GM21723 (cell line): ENCODE measurements around the gene EEPD1.

Experiments used
- ATAC-seq: cut with Tn5 transposase; IDR thresholded peaks from one replicate; pipeline ENCODE4 v1.9.1; 2021; ENCODE audit warnings: mild to moderate bottlenecking, moderate library complexity; ENCODE audit not compliant: unreplicated experiment

Gene EEPD1

GRCh38 chr7:36154255-36155212, 1.5 kb downstream of the EEPD1 start:
- ATAC-seq, result no peak

GRCh38 chr7:36155811-36156361, 2.8 kb downstream of the EEPD1 start:
- no peak for ATAC-seq

GRCh38 chr7:36157527-36158320, 4.7 kb downstream of the EEPD1 start:
- ATAC-seq, result no peak

GRCh38 chr7:36158321-36158605, 5.2 kb downstream of the EEPD1 start:
- no peak for ATAC-seq

GRCh38 chr7:36159618-36160017, 6.6 kb downstream of the EEPD1 start:
- no peak for ATAC-seq

- ATAC-seq, result no peak
Measured at GRCh38 chr7:36160313-36160712, 7.3 kb downstream of the EEPD1 start.

- no peak for ATAC-seq
Measured at GRCh38 chr7:36161996-36162395, 8.9 kb downstream of the EEPD1 start.

- no peak for ATAC-seq
Measured at GRCh38 chr7:36165059-36165458, 12.0 kb downstream of the EEPD1 start.

GRCh38 chr7:36165802-36166201, 12.7 kb downstream of the EEPD1 start:
- ATAC-seq, result no peak

GRCh38 chr7:36167403-36168050, 14.5 kb downstream of the EEPD1 start:
- no peak for ATAC-seq

- no peak for ATAC-seq
Measured at GRCh38 chr7:36171503-36171902, 18.4 kb downstream of the EEPD1 start.

GRCh38 chr7:36175886-36176285, 22.8 kb downstream of the EEPD1 start:
- ATAC-seq, result no peak

- ATAC-seq, result no peak
Measured at GRCh38 chr7:36176697-36177096, 23.6 kb downstream of the EEPD1 start.

GRCh38 chr7:36180121-36180520, 27.1 kb downstream of the EEPD1 start:
- no peak for ATAC-seq

- ATAC-seq, result no peak
Measured at GRCh38 chr7:36181668-36182067, 28.6 kb downstream of the EEPD1 start.

GRCh38 chr7:36182854-36183604, 30.0 kb downstream of the EEPD1 start:
- ATAC-seq, result no peak

GRCh38 chr7:36185092-36185491, 32.0 kb downstream of the EEPD1 start:
- ATAC-seq, result no peak

GRCh38 chr7:36185756-36186155, 32.7 kb downstream of the EEPD1 start:
- no peak for ATAC-seq

GRCh38 chr7:36186359-36187121, 33.5 kb downstream of the EEPD1 start:
- no peak for ATAC-seq

GRCh38 chr7:36188266-36188665, 35.2 kb downstream of the EEPD1 start:
- ATAC-seq, result no peak
